Right ventricle myocardium inferior (tissue), 1 donor: ENCODE measurements around the gene PXMP4. TPM values are rescaled to one million over a fixed set of nuclear protein-coding genes. Genes with fewer than 3 reads are reported as not detected.

ENCODE experiments used
- ATAC-seq: fragments of 200-7000 bp; cut with Tn5 transposase; one replicate; pipeline ENCODE4 v1.9.1; 2020; ENCODE audit warnings: mild to moderate bottlenecking, moderate library complexity
- DNase-seq: peaks from one replicate; pipeline ENCODE4 v3.0.0; 2021; ENCODE audit errors: missing footprints
- intact Hi-C: fragments of 100-400 bp; cut with DNase I; formaldehyde crosslinking; loops from one replicate; pipeline ENCODE4 v1.11.0; 2022
- total RNA-seq: library from RNA; stranded (reverse); fragmentation: NEBNext Ultra II Directional; extraction: Animal tissue kit (Norgen Biotek cat#: 25700); gene quantifications from one replicate; pipeline ENCODE4 v1.2.1, GENCODE V29; 2021
- donor health status: DM: no; HTN: yes; CAD: no; lungs with severe emphysema.

Gene PXMP4
- total RNA-seq, 1 donor from 2014 or later = 11.4 TPM

GRCh38 chr20:33733654-33734576, 13.8 kb upstream of the PXMP4 start:
- no peak for ATAC-seq
- DNase-seq = peak; percentile 69
- intact Hi-C loops = loop anchor here (5.0 to 10.0 kb wide), 3 partner anchors 78 to 279 kb away; partner anchors contain the start of gene CHMP4B

- peak; percentile 85 for ATAC-seq
- intact Hi-C loops = loop anchor here (5.0 to 10.0 kb wide), 3 partner anchors 80 to 278 kb away; partner anchors contain the start of gene CHMP4B
- DNase-seq = peak; percentile 93
These were observed 12.3 kb upstream of the PXMP4 start for GRCh38 chr20:33732166-33732970.

- intact Hi-C loops = loop anchor here (5.0 to 10.0 kb wide), 3 partner anchors 81 to 277 kb away; partner anchors contain the start of gene CHMP4B
- peak; percentile 91 for ATAC-seq
These were observed 11.6 kb upstream of the PXMP4 start, which contains the start of gene ZNF341 for GRCh38 chr20:33731693-33732165. ZNF341 (plus strand) TSS chr20:33731996; CDS start chr20:33732022, 26 bp downstream.

GRCh38 chr20:33730946-33731692, 11.0 kb upstream of the PXMP4 start:
- intact Hi-C loops = loop anchor here (5.0 to 10.0 kb wide), 3 partner anchors 81 to 276 kb away; partner anchors contain the start of gene CHMP4B
- ATAC-seq = no peak

More at GRCh38 chr20:33731693-33732165, 11.6 kb upstream of the PXMP4 start, which contains the start of gene ZNF341:
- peak; percentile 95 for DNase-seq

GRCh38 chr20:33729101-33729500, 9.0 kb upstream of the PXMP4 start:
- intact Hi-C loops = no loop called here
- no peak for DNase-seq
- no peak for ATAC-seq

More at GRCh38 chr20:33730946-33731692, 11.0 kb upstream of the PXMP4 start:
- no peak for DNase-seq

- no peak for ATAC-seq
- intact Hi-C loops = no loop called here
- DNase-seq = no peak
These were observed 8.4 kb upstream of the PXMP4 start for GRCh38 chr20:33728463-33728862.

- intact Hi-C loops = no loop called here
These were observed 7.7 kb upstream of the PXMP4 start for GRCh38 chr20:33727806-33728205.

GRCh38 chr20:33727115-33727479, 7.0 kb upstream of the PXMP4 start:
- ATAC-seq = no peak
- intact Hi-C loops = no loop called here
- DNase-seq = no peak

More at GRCh38 chr20:33727806-33728205, 7.7 kb upstream of the PXMP4 start:
- DNase-seq (no peak), ATAC-seq (no peak)

GRCh38 chr20:33725607-33726264, 5.6 kb upstream of the PXMP4 start:
- no peak for ATAC-seq
- intact Hi-C loops = no loop called here
- DNase-seq = no peak

GRCh38 chr20:33724439-33725094, 4.5 kb upstream of the PXMP4 start:
- no peak for DNase-seq
- ATAC-seq = no peak
- intact Hi-C loops = loop anchor here (5.0 kb wide), 1 partner anchor 52 kb away; the partner anchor contains the start of gene NECAB3

- DNase-seq (no peak), ATAC-seq (no peak)
- intact Hi-C loops = loop anchor here (5.0 kb wide), 1 partner anchor 49 kb away; the partner anchor contains the start of gene NECAB3
These were observed 1.5 kb upstream of the PXMP4 start for GRCh38 chr20:33721391-33722140.

GRCh38 chr20:33719277-33719988, 677 bp downstream of the PXMP4 start:
- DNase-seq (no peak), ATAC-seq (no peak)
- intact Hi-C loops = no loop called here

- ATAC-seq = no peak
- no peak for DNase-seq
- intact Hi-C loops = no loop called here
These were observed 3.6 kb downstream of the PXMP4 start for GRCh38 chr20:33716498-33716897.

GRCh38 chr20:33713865-33714367, 6.2 kb downstream of the PXMP4 start:
- ATAC-seq = no peak
- DNase-seq = no peak
- intact Hi-C loops = no loop called here

GRCh38 chr20:33711446-33711738, 8.7 kb downstream of the PXMP4 start:
- DNase-seq = no peak
- intact Hi-C loops = no loop called here
- no peak for ATAC-seq
